HepG2 (cell line): ENCODE measurements around the gene S100A6. TPM values are rescaled to one million over a fixed set of nuclear protein-coding genes. Genes with fewer than 3 reads are reported as not detected.

Source experiments
- ATAC-seq: fragments of 200-7000 bp; cut with Tn5 transposase; 3 replicates; pipeline ENCODE4 v1.9.1; 2020; ENCODE audit warnings: mild to moderate bottlenecking, moderate library complexity
- BruUV-seq: library from RNA; stranded (reverse); fragments of 400-500 nt; replicated peaks from 2 replicates; lab custom pipeline; 2021; lab: Mats Ljungman, UMichigan
- CTCF ChIA-PET: fragments of 300-600 bp; formaldehyde crosslinking; extraction: SDS; loops from one replicate; lab custom pipeline; 2021; ENCODE audit warnings: low total read pairs, inconsistent platforms, low intra/inter-chr PET ratio; lab: Yijun Ruan, JAX
- POLR2A ChIA-PET: fragments of 350-600 bp; sonication (Branson Sonifier 250); formaldehyde crosslinking; loops from one replicate; lab custom pipeline; 2020; ENCODE audit warnings: antibody characterized with exemption, inconsistent platforms; lab: Yijun Ruan, JAX
- DNase-seq: peaks from one replicate; pipeline ENCODE4 v3.0.0-alpha.2; 2015; ENCODE audit warnings: low spot score
- FAIRE-seq: peaks from 3 replicates; lab custom pipeline; 2011; peaks lifted over from hg19 to GRCh38; lab: Jason Lieb, UNC
- H2AFZ ChIP-seq: one replicate; pipeline ENCODE4 v1.6.1; 2011; ENCODE audit warnings: low read length, inconsistent platforms
- H3K27ac ChIP-seq: fragments of 300-600 bp; 3 replicates; pipeline ENCODE4 v1.8.0; 2011; ENCODE audit warnings: mixed run types, mild to moderate bottlenecking, mixed read lengths, low read length, inconsistent platforms; ENCODE audit not compliant: insufficient read depth; ENCODE audit errors: extremely low read length
- H3K27me3 ChIP-seq, 2 experiments: fragments of 200-600 bp in 1 of 2; 2 replicates in 1 of 2; 3 replicates in 1 of 2; pipeline versions ENCODE4 v1.6.0 to v1.8.0; 2011; ENCODE audit warnings: low read length in 2 of 2, mild to moderate bottlenecking in 2 of 2, moderate library complexity in 2 of 2, inconsistent platforms in 1 of 2; ENCODE audit not compliant: insufficient read depth in 2 of 2, control insufficient read depth in 1 of 2
- H3K36me3 ChIP-seq, 2 experiments: fragments of 200-600 bp in 1 of 2; replicated peaks in 1 of 2; 2 replicates in 1 of 2; 3 replicates in 1 of 2; pipeline versions ENCODE4 v1.5.1 to v1.8.0; 2011; ENCODE audit warnings: low read length in 2 of 2, inconsistent platforms in 1 of 2; ENCODE audit not compliant: insufficient read depth in 2 of 2, control insufficient read depth in 1 of 2
- H3K4me1 ChIP-seq: 2 replicates; pipeline ENCODE4 v1.5.1; 2012; ENCODE audit warnings: low read length, inconsistent platforms; ENCODE audit not compliant: insufficient read depth
- H3K4me2 ChIP-seq: 2 replicates; pipeline ENCODE4 v1.6.0; 2011; ENCODE audit warnings: low read depth, low read length, inconsistent platforms
- H3K4me3 ChIP-seq, 3 experiments: fragments of 200-600 bp in 1 of 3; sonication (generic), shearing (Covaris generic) in 1 of 3; replicated peaks in 1 of 3; 2 replicates each; pipeline ENCODE4 v1.5.1; 2011 to 2016; ENCODE audit warnings: low read length in 3 of 3, inconsistent platforms in 2 of 3, low read depth in 2 of 3, mild to moderate bottlenecking in 2 of 3, control low read depth in 1 of 3, mixed read lengths in 1 of 3; ENCODE audit not compliant: insufficient read depth in 1 of 3
- H3K79me2 ChIP-seq: one replicate; pipeline ENCODE4 v1.6.1; 2011; ENCODE audit warnings: low read length, inconsistent platforms; ENCODE audit not compliant: insufficient read depth
- H3K9ac ChIP-seq: 2 replicates; pipeline ENCODE4 v1.6.0; 2011; ENCODE audit warnings: mild to moderate bottlenecking, low read depth, low read length, inconsistent platforms; ENCODE audit not compliant: insufficient read depth
- H3K9me3 ChIP-seq: 2 replicates; pipeline ENCODE4 v1.5.1; 2012; ENCODE audit warnings: mild to moderate bottlenecking, low read length
- H4K20me1 ChIP-seq: 2 replicates; pipeline ENCODE4 v1.6.0; 2011; ENCODE audit warnings: inconsistent platforms, mild to moderate bottlenecking, low read length, moderate library complexity; ENCODE audit not compliant: insufficient read depth
- BHLHE40 ChIP-seq: IDR thresholded peaks from 2 replicates; pipeline ENCODE4 v1.6.1; 2011; ENCODE audit warnings: low read length, improper control_type of control experiment
- CENPT ChIP-seq: sonication (generic); formaldehyde crosslinking; IDR thresholded peaks from 2 replicates; pipeline ENCODE4 v1.8.0; 2022; ENCODE audit warnings: low read depth, mild to moderate bottlenecking, moderate library complexity, missing genetic modification reagents
- HNRNPLL ChIP-seq: fragments of 200-400 bp; formaldehyde crosslinking; IDR thresholded peaks from 2 replicates; pipeline ENCODE4 v1.6.1; 2017; ENCODE audit warnings: mild to moderate bottlenecking, low read depth, low read length; ENCODE audit not compliant: poor library complexity, severe bottlenecking
- RAD21 ChIP-seq: fragments of 450-650 bp; formaldehyde crosslinking; IDR thresholded peaks from 2 replicates; pipeline ENCODE4 v1.5.0; 2020; ENCODE audit warnings: mild to moderate bottlenecking
- SMAD9 ChIP-seq: sonication (generic); formaldehyde crosslinking; IDR thresholded peaks from 2 replicates; pipeline ENCODE4 v1.5.1; 2020; ENCODE audit warnings: mild to moderate bottlenecking, missing genetic modification reagents
- SP5 ChIP-seq: IDR thresholded peaks from 2 replicates; pipeline ENCODE4 v1.6.1; 2016; ENCODE audit warnings: low read depth, borderline replicate concordance
- SRSF4 ChIP-seq: fragments of 200-400 bp; formaldehyde crosslinking; IDR thresholded peaks from one replicate; pipeline ENCODE4 v1.6.1; 2018; ENCODE audit warnings: mild to moderate bottlenecking, low read depth, low read length, moderate library complexity; ENCODE audit not compliant: poor library complexity, severe bottlenecking
- U2AF2 ChIP-seq: fragments of 200-400 bp; formaldehyde crosslinking; IDR thresholded peaks from 2 replicates; pipeline ENCODE4 v1.6.1; 2017; ENCODE audit warnings: low read depth, mild to moderate bottlenecking, low read length
- ZNF160 ChIP-seq: sonication (generic); formaldehyde crosslinking; IDR thresholded peaks from 2 replicates; pipeline ENCODE4 v1.8.0; 2022; ENCODE audit warnings: mild to moderate bottlenecking, inconsistent platforms, missing genetic modification reagents
- ZNF562 ChIP-seq: sonication (generic); formaldehyde crosslinking; IDR thresholded peaks from 2 replicates; pipeline ENCODE4 v1.8.0; 2022; ENCODE audit warnings: missing genetic modification reagents, borderline replicate concordance
- ZNF570 ChIP-seq: sonication (generic); formaldehyde crosslinking; IDR thresholded peaks from 2 replicates; pipeline ENCODE4 v1.4.0; 2020; ENCODE audit warnings: mild to moderate bottlenecking, missing genetic modification reagents, borderline replicate concordance
- ZNF589 ChIP-seq: sonication (generic); formaldehyde crosslinking; conservative IDR thresholded peaks from 2 replicates; pipeline ENCODE4 v1.8.0; 2022; ENCODE audit warnings: mild to moderate bottlenecking, moderate library complexity, missing genetic modification reagents
- ZNF619 ChIP-seq: sonication (generic); formaldehyde crosslinking; IDR thresholded peaks from 2 replicates; pipeline ENCODE4 v1.4.0; 2020; ENCODE audit warnings: mild to moderate bottlenecking, missing genetic modification reagents
- WGBS: methylation state at CpG from one replicate; pipeline ENCODE4 v1.1.6; 2017; ENCODE audit warnings: low lambda C conversion rate; 5-methylcytosine and 5-hydroxymethylcytosine counted together
- in situ Hi-C: cut with HindIII; loops from 2 replicates; pipeline ENCODE4 v1.10.0; 2017; ENCODE audit warnings: low pct_unique_long_range_greater_than_20kb; ENCODE audit not compliant: extremely low pct_ligation_motif_present
- intact Hi-C: fragments of 100-400 bp; cut with micrococcal nuclease; formaldehyde crosslinking; loops from one replicate; pipeline ENCODE4 v1.10.0; 2022; ENCODE audit not compliant: unreplicated experiment
- polyA plus RNA-seq, 8 experiments: library from polyadenylated mRNA; depleted of rRNA in 3 of 8; stranded (reverse) in 7 of 8; unstranded in 1 of 8; fragments of >200 nt; fragmentation: Illumina TruSeq in 4 of 8; extraction: Trizol in 4 of 8; gene quantifications; 2 replicates each; pipeline versions ENCODE4 v1.2.1 to v1.2.3, GENCODE V29; 2011 to 2016; ENCODE audit warnings: low read depth in 4 of 8, missing spikeins in 1 of 8, mixed read lengths in 1 of 8; ENCODE audit not compliant: insufficient read depth in 1 of 8
- total RNA-seq, 5 experiments: library from RNA; depleted of rRNA; stranded (reverse); fragments of >200 nt; fragmentation: Illumina TruSeq; extraction: Trizol; gene quantifications; 2 replicates each; pipeline ENCODE4 v1.2.3, GENCODE V29; 2016; ENCODE audit warnings: low read depth in 1 of 5
- TF ChIP-seq, protein P1 (sequence below): sonication (generic); formaldehyde crosslinking; IDR thresholded peaks from 2 replicates; pipeline ENCODE4 v1.4.0; 2020; ENCODE audit warnings: low read depth, missing genetic modification reagents
- TF ChIP-seq, protein P2 (sequence below): sonication (generic); formaldehyde crosslinking; IDR thresholded peaks from 2 replicates; pipeline ENCODE4 v1.8.0; 2023; ENCODE audit warnings: mild to moderate bottlenecking, missing genetic modification reagents

Gene S100A6
- total and polyA plus RNA-seq, 2 of the 13 experiments (the other 11 are each of a cell fraction or from before 2014, with no cell fraction given), result 72.9 to 85.0 TPM

DNA sequence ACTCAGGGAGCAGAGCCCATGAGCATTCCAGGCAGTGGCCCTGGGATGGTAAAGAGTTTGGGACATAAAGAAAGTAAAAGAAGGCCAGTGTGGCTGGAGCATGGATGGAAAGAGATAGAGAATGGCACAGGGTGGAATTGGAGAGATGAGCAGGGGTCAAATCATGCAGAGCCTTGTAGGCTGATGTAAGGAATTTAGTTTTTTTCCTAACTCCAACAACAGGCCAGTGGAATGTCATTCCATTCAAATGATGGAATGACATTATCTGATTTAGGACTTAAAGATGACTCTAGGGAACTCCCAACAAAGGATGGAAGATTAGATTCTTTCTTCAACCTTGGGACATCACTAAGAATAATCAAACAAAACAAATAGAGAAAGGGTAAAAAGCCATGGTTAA lies 42.7 kb upstream of the S100A6 start (continued):
- TF ChIP-seq, protein P1, sequence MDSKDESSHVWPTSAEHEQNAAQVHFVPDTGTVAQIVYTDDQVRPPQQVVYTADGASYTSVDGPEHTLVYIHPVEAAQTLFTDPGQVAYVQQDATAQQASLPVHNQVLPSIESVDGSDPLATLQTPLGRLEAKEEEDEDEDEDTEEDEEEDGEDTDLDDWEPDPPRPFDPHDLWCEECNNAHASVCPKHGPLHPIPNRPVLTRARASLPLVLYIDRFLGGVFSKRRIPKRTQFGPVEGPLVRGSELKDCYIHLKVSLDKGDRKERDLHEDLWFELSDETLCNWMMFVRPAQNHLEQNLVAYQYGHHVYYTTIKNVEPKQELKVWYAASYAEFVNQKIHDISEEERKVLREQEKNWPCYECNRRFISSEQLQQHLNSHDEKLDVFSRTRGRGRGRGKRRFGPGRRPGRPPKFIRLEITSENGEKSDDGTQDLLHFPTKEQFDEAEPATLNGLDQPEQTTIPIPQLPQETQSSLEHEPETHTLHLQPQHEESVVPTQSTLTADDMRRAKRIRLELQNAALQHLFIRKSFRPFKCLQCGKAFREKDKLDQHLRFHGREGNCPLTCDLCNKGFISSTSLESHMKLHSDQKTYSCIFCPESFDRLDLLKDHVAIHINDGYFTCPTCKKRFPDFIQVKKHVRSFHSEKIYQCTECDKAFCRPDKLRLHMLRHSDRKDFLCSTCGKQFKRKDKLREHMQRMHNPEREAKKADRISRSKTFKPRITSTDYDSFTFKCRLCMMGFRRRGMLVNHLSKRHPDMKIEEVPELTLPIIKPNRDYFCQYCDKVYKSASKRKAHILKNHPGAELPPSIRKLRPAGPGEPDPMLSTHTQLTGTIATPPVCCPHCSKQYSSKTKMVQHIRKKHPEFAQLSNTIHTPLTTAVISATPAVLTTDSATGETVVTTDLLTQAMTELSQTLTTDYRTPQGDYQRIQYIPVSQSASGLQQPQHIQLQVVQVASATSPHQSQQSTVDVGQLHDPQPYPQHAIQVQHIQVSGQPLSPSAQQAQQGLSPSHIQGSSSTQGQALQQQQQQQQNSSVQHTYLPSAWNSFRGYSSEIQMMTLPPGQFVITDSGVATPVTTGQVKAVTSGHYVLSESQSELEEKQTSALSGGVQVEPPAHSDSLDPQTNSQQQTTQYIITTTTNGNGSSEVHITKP (CRISPR knock-in tag), result no peak

DNA sequence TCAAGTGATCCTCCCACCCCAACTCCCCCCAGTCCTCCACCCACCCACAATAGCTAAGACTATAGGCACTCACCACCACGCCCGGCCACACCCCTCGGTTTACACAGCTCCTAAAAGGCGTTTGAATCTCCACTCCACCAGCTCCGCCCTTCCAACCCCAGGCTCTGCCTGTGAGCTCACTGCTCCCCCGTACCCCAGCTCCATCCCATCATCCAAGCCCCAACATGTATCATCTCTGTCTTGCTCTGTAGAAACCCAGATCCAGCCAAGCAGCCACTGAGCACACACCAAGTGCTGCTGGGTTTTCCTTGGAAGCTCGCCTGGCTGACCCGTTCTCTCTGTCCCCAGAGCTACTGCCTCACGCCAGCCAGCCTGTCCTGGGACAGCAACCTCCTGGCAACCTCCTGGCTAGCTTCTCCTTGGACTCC lies 41.8 kb upstream of the S100A6 start:
- POLR2A ChIA-PET, result interaction anchor here (1.1 to 1.5 kb wide), 4 partner anchors 9 to 60 kb away, joined by 3 to 5 read pairs (median 4); partner anchors contain the start of gene CHTOP
- intact Hi-C loops, result no loop called here
- Histone ChIP-seq H3K27ac (no peak overlapping the region), H3K4me2 (no peak overlapping the region), H3K36me3 (no peaks in the 10 kb centered on the region), H2AFZ (no peak overlapping the region), H3K9me3 (no peaks in the 10 kb centered on the region), H3K4me3 (no peak overlapping the region), H4K20me1 (no peaks in the 10 kb centered on the region), H3K27me3 (no peaks in the 10 kb centered on the region; a peak in 1 of 5 replicates), H3K4me1 (peaks cover 5% of the 10 kb centered on the region; the same call in 1 of the 2 replicates), H3K9ac (no peak overlapping the region), H3K79me2 (no peaks in the 10 kb centered on the region)
- WGBS, result 17% methylated on average over 9 of the region's 9 CpGs
- no TSS peak for BruUV-seq
- TF ChIP-seq, protein P2, sequence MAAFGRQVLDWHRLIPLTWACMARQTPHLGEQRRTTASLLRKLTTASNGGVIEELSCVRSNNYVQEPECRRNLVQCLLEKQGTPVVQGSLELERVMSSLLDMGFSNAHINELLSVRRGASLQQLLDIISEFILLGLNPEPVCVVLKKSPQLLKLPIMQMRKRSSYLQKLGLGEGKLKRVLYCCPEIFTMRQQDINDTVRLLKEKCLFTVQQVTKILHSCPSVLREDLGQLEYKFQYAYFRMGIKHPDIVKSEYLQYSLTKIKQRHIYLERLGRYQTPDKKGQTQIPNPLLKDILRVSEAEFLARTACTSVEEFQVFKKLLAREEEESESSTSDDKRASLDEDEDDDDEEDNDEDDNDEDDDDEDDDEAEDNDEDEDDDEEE, result no peak
- TF ChIP-seq SMAD9 (CRISPR knock-in tag), result no peak
- no peak for TF ChIP-seq SP5 (CRISPR knock-in tag)
- no peak for TF ChIP-seq ZNF562 (CRISPR knock-in tag)
- no peak for TF ChIP-seq ZNF570 (CRISPR knock-in tag)
- TF ChIP-seq CENPT, result no peak
- TF ChIP-seq BHLHE40, result no peak
- no peak for TF ChIP-seq SRSF4
- TF ChIP-seq U2AF2, result no peak
- TF ChIP-seq RAD21 (CRISPR knock-in tag), result no peak
- no peak for TF ChIP-seq ZNF160 (CRISPR knock-in tag)
- TF ChIP-seq HNRNPLL, result no peak
- no peak for TF ChIP-seq ZNF619 (CRISPR knock-in tag)
- no peak for TF ChIP-seq ZNF589 (CRISPR knock-in tag)
- CTCF ChIA-PET, result no interaction called here
- in situ Hi-C loops, result no loop called here
- DNase-seq (no peak), FAIRE-seq (no peak), ATAC-seq (no peak)
